ENCODE data around the gene SYNE2.

SYNE2 gene

GRCh38 chr14:63956326-63956725 lies 103.5 kb downstream of the SYNE2 start:
- DNase-seq (ENCODE audit: low spot score), result no peak

DNA sequence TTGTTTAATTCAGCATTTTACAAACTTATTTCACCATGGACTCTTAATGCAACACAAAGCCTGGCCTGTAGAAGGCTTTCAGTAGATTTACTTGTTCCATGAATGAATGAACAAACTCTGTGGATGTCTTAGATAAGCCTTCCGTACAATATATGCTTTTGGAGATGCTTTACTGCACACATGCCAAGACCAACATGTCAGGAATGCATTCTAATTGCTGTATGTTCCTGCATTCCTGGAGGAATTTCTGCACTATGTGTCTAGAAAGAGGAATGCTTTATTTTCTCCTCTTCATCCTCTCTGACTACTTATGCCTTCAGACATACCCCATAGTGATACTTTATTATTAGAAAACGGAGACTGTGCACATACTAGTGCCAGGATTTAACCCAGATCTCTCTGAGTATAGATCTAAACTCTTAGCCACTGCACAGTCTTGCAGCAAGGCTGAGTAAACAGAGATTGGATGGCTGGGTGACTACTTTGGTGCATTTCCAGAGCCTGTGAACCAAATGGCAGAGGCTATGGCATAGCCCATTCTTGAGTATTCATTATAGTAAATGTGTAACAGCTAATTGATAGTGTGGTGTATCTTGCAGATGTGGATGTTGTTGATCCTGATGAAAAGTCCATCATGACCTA lies 108.2 kb downstream of the SYNE2 start:
- no peak for DNase-seq (ENCODE audit: low spot score)

DNA sequence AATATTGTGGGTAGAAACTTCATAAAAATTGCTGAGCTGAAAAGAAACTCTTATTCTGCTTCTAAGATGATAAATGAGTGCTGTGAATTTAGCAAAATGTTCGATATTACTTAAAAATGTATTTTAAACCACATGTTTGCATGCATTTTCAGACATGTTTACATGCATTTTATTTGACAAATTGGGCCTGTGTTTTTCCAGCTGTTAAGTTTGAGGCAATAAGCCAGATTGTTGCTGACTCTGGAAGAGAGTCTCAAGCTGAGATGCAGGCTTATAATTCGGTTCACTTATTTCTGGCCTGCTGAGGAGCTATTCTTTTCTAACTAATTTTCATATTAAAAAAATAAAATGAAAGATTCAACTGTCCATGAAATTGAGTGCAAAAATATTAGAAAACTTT lies 110.1 kb downstream of the SYNE2 start:
- DNase-seq (ENCODE audit: low spot score), result no peak

DNA sequence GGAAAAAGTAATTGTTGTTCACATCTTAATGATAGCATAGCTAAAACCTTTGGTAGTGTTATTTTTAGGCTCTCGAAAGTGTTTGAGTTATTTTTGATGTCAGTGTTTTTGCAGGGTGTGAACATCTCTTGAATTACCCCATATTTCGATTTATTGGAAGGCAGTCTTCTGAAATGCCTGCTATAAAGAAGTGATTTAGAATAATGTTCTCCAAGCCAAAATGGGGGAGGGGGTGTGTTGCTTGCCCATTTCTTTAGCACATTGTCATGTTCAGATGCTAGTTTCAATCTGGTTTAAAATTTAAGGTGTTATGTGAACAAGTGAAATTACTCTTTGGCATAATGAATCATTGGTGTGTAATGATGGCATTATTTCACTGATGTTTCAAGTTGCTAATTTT lies 110.6 kb downstream of the SYNE2 start:
- no peak for DNase-seq (ENCODE audit: low spot score)

- DNase-seq (ENCODE audit: low spot score), result no peak
These were observed 111.3 kb downstream of the SYNE2 start for GRCh38 chr14:63964113-63964512.

DNA sequence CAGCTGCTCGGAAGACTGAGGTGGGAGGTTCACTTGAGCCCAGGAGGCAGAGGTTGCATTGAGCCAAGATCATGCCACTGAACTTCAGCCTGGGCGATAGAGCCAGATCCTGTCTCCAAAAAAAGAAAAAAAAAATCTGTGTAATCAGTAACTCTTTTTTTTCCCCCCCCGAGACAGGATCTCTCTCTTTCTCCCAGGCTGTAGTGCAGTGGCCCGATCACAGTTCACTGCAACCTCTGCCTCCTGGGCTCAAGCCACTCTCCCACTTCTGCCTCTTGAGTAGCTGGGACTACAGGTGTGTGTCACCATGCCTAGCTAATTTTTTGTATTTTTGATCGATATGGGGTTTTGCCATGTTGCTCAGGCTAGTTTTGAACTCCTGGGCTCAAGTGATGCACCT lies 113.6 kb downstream of the SYNE2 start:
- DNase-seq (ENCODE audit: low spot score), result no peak

DNA sequence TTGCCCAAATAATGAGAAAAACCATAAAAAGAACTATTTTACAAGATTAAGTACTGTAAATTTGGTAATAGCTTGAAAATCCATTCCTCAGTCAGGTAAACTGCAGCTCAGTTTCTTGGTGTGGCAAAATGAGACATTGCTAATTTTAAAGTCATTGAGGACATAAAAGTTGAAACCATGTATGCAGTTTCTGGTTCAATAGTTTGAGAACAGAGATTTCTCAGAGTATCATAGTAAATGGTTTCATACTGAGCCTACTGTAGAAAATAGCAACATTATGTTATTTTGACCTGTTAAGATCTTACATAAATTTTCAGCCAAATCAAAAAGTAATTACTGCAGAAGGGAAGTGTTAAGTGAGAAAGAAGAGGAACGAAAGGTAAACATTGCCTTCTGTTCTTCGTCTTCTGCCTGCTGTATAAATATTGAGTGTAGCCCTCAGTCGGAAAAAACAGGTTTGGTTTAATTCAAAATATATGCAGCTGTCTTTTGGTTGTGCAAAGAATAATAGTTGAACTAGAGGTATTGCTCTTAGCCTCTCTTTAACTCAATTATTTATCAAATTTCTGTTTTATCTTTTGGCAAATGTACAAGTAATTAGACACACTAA lies 119.6 kb downstream of the SYNE2 start:
- no peak for DNase-seq (ENCODE audit: low spot score)

DNA sequence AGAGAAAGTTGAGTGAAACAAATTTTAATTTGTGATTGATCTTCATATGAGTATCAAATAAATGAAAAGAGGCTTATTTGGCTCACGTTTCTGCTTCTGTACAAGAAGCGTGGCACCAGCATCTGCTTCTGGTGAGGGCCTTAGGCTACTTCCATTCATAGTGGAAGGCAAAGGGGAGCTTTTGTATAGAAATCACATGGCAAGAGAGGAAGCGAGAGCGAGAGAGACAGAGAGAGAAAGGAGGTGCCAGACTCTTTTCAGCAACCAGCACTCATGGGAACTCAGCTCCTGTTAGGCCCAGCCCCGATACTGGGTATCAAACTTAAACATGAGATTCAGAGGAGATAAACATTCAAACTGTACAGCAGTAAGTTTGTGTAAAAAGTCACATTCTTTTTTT lies 121.4 kb downstream of the SYNE2 start:
- DNase-seq (ENCODE audit: low spot score), result no peak

DNA sequence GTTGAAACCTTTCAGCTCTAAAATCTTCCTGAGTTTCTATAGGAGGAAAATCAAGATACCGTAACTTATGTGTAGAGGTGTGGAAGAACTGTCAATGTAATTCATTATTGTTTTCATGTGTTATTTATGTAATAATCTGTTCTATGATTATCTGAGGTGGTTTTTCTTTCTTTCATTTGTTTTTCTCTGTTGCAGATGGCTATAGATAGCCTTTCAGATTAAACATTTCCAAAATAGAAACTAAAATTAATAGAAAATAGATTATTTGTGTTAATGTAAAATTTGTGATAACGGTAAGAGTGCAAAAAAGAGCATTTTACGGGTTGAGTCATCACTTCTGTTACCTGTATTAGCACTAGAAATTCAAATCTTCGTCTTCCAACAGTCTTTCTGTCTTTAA lies 128.8 kb downstream of the SYNE2 start:
- no peak for DNase-seq (ENCODE audit: low spot score)

- no peak for DNase-seq (ENCODE audit: low spot score)
These were observed 129.4 kb downstream of the SYNE2 start for GRCh38 chr14:63982156-63982555.

DNA sequence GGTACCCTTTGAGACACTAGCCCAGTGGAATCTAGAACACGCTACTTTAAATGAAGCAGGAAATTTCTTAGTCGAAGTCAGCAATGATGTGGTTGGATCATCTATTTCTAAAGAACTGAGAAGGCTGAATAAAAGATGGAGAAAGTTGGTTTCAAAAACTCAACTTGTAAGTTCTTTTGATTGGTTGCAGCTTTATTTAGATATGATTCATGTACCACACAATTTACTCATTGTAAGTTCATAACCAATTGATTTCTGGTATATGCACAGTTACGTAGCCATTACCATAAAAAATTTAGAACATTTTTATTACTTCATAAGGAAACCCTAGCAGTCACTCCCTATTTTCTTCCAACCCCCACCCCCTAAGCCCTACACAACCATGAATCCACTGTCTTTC lies 129.8 kb downstream of the SYNE2 start:
- DNase-seq (ENCODE audit: low spot score), result no peak

- DNase-seq (ENCODE audit: low spot score), result no peak
These were observed 134.2 kb downstream of the SYNE2 start for GRCh38 chr14:63986789-63987533.

DNA sequence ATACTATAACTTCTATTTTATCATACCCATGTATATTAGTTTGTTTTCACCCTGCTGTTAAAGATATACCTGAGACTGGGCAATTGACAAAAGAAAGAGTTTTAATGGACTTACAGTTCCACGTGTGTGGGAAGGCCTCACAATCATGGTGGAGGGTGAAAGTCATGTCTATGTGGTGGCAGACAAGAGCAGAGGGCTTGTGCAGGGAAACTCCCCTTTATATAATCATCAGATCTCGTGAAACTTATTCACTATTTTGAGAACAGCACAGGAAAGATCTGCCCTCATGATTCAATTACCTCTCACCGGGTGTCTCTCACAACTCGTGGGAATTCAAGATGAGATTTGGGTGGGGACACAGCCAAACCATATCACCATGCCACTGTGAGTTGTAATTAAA lies 135.8 kb downstream of the SYNE2 start:
- DNase-seq (ENCODE audit: low spot score), result no peak

- no peak for DNase-seq (ENCODE audit: low spot score)
These were observed 139.0 kb downstream of the SYNE2 start for GRCh38 chr14:63991833-63992232.

GRCh38 chr14:63992858-63993257 lies 140.1 kb downstream of the SYNE2 start:
- no peak for DNase-seq (ENCODE audit: low spot score)

DNA sequence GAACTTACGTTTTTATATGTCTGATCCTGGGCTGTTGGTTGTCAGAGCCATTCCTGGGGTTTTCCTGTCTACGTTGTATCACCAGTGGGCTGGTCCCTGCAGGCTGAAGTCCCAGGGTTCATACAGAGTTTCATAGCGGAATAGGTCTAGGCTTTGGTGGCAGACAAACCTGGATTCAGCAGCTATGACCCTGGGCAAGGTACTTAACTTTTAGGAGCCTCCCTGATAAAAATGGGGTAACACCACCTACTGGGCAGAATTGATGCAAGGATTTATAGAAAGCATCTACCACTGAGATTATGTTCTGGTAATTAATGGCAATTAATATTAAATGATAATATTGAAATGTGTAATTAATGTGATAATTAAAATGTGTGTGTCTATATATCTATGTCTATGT lies 141.2 kb downstream of the SYNE2 start:
- no peak for DNase-seq (ENCODE audit: low spot score)

- DNase-seq (ENCODE audit: low spot score), result no peak
These were observed 142.5 kb downstream of the SYNE2 start for GRCh38 chr14:63995285-63995684.

GRCh38 chr14:63996016-63996415 lies 143.2 kb downstream of the SYNE2 start:
- no peak for DNase-seq (ENCODE audit: low spot score)

- DNase-seq (ENCODE audit: low spot score), result no peak
These were observed 143.9 kb downstream of the SYNE2 start for GRCh38 chr14:63996625-63997220.

DNA sequence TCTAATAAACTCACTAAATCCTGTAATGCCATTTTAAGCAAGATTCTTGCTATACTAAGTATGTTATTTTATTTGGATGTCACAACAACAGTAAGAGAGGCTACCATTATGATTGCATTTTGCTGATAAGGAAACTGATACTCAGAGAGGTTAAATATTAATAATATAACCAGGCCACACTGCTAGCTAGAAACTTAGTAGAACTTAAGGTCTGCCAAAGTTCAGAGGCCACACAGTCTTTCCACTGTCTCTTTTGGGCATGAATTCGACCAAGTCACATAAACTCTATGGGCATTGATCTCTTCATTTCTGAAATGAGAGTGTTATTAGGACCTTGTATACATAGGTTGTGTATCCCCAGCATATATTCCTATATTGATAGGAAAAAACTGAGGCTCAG lies 147.9 kb downstream of the SYNE2 start:
- DNase-seq (ENCODE audit: low spot score), result no peak

DNA sequence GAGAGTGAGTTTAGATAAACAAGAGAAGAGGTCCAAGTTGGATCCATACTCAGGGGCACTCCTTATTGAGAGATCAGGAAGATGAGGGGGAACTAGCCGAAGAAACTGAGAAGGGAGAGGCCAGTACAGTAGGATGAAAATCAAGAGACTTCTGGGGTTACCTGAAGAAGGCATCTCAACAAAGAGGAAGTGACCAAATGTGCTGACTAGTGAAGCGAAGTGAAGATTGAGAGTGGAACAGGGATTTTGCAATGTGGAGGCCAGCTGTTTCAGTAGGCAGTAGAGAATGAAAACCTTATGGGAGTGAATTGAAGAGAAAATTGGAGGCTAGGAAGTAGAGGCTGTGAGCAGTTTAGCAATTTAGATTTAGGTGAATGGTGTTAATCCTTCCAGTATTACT lies 153.0 kb downstream of the SYNE2 start:
- no peak for DNase-seq (ENCODE audit: low spot score)

GRCh38 chr14:64008016-64008415 lies 155.2 kb downstream of the SYNE2 start:
- DNase-seq (ENCODE audit: low spot score), result no peak

DNA sequence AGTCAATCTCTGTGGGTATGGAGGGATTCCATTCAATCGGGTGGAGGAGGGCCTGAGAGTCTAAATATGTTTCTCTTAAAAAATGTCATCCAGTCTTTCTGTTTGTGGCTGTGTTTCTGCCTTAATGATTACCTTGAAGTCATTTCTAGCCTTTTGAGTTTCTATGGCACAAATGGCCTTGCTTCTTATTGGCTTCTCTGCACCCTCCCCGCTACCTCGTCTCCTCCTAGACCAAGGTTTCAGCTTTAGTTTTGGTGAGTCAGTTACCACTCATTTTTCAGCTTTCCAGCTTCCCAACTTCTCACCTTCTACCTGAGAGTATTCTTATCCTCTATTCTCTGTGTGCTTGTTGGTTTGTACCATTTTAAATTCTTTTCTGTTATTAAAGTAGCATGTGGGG lies 159.2 kb downstream of the SYNE2 start:
- DNase-seq (ENCODE audit: low spot score), result no peak

Data from Ammon's horn (tissue), 1 donor.